ENCODE measurements around the gene CDC14B. TPM values are rescaled to one million over a fixed set of nuclear protein-coding genes. Genes with fewer than 3 reads are reported as not detected.

Gene CDC14B
- total RNA-seq, 1 donor from 2014 or later = 39.3 TPM

- no peaks in the 10 kb centered on the region for H3K9me3 Mint-ChIP-seq
- DNase-seq (ENCODE audit: low spot score in 2 of 2, unreplicated experiment in 2 of 2) = no peak
- peak overlapping the region; percentile 79 for H3K27ac Mint-ChIP-seq
- H3K4me1 Mint-ChIP-seq = peaks cover 36% of the 10 kb centered on the region
- no peaks in the 10 kb centered on the region for H3K36me3 Mint-ChIP-seq
- TF ChIP-seq, protein P1, sequence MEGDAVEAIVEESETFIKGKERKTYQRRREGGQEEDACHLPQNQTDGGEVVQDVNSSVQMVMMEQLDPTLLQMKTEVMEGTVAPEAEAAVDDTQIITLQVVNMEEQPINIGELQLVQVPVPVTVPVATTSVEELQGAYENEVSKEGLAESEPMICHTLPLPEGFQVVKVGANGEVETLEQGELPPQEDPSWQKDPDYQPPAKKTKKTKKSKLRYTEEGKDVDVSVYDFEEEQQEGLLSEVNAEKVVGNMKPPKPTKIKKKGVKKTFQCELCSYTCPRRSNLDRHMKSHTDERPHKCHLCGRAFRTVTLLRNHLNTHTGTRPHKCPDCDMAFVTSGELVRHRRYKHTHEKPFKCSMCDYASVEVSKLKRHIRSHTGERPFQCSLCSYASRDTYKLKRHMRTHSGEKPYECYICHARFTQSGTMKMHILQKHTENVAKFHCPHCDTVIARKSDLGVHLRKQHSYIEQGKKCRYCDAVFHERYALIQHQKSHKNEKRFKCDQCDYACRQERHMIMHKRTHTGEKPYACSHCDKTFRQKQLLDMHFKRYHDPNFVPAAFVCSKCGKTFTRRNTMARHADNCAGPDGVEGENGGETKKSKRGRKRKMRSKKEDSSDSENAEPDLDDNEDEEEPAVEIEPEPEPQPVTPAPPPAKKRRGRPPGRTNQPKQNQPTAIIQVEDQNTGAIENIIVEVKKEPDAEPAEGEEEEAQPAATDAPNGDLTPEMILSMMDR (IDR thresholded peaks at IDR 0.05; ENCODE audit: unreplicated experiment) = no peak
- no peaks in the 10 kb centered on the region for H3K27me3 Mint-ChIP-seq (ENCODE audit: low read depth)
- H3K4me3 Mint-ChIP-seq = no peak overlapping the region
Measured at GRCh38 chr9:96581301-96581700, 38.3 kb downstream of the CDC14B start.

DNA sequence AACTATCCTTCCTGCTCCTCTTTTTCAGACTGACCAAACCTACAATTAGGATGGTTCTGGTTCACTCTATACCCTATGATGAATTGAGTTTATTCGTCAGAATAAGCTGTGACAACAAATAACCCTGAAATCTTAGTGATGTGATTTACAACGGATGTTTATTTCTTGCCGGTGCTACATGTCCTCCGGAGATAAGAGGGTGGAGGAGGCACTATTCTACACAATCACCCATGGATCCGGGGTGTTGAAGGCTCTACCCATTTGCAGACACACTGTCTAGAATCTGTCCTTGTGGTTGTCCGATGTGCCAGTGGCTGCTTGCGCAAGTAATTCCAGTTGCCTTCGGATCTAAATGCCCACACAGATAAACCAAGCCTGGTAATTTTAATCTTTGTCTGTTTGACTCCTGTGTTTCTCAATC is 44.7 kb downstream of the CDC14B start:
- no peak for DNase-seq (ENCODE audit: low spot score in 2 of 2, unreplicated experiment in 2 of 2)
- no peaks in the 10 kb centered on the region for H3K36me3 Mint-ChIP-seq

DNA sequence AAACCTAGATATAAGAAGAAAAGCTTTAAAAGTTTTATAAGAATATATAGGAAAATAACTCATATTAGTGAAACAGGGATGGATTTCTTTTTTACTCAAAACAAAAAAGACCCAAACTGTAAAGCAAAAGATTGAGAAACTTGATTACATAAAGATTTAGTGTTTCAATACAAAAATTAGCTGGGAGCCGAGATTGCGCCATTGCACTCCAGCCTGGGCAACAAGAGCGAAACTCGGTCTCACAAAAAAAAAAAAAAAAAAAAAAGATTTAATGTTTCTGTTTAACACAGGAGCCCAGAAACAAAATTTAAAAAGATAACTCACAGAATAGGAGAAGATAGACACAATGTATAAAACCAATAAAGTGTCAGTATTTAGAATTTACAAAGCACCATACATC is 45.2 kb downstream of the CDC14B start:
- TF ChIP-seq, protein P1 (IDR thresholded peaks at IDR 0.05; ENCODE audit: unreplicated experiment) = no peak
- Mint-ChIP-seq H3K27ac (peak overlapping the region; percentile 45), H3K4me1 (peaks cover 18% of the 10 kb centered on the region), H3K36me3 (no peaks in the 10 kb centered on the region), H3K9me3 (no peaks in the 10 kb centered on the region), H3K4me3 (no peak overlapping the region), H3K27me3 (ENCODE audit: low read depth) (no peaks in the 10 kb centered on the region)
- DNase-seq (ENCODE audit: low spot score in 2 of 2, unreplicated experiment in 2 of 2) = no peak

More for the DNA sequence above, 44.7 kb downstream of the CDC14B start:
- no peak overlapping the region for H3K4me3 Mint-ChIP-seq
- TF ChIP-seq, protein P1 (IDR thresholded peaks at IDR 0.05; ENCODE audit: unreplicated experiment) = no peak
- peak overlapping the region; percentile 45 for H3K27ac Mint-ChIP-seq
- no peaks in the 10 kb centered on the region for H3K9me3 Mint-ChIP-seq
- H3K4me1 Mint-ChIP-seq = peaks cover 21% of the 10 kb centered on the region
- H3K27me3 Mint-ChIP-seq (ENCODE audit: low read depth) = no peaks in the 10 kb centered on the region

DNA sequence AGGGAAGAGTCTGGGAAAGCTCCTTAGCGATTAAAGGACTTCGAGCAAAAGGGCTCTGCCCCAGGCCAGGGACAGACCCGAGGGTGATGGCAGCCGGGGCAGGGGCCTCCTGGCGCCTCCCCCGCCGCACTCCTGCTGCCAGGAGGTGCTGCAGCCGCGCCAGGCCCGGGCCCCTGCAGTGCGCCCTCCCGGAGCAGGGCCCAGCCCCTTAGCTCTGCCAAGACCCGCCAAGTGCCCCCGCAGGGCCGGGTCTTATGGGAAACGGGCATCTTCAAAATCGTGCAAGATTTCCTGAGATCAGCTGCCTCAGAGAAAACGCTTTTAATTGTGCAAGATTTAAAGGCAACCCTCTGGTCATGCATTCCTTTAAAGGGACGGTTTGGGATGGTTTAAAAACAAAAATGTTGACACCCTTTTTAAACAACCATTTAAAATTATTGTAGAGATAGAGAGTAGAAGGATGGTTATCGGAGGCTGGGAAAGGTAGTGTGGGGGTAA is 52.4 kb downstream of the CDC14B start:
- Mint-ChIP-seq H3K36me3 (no peaks in the 10 kb centered on the region), H3K27me3 (ENCODE audit: low read depth) (no peaks in the 10 kb centered on the region), H3K4me1 (peaks cover 18% of the 10 kb centered on the region), H3K9me3 (no peaks in the 10 kb centered on the region), H3K4me3 (peak overlapping the region; percentile 72), H3K27ac (peak overlapping the region; percentile 47)
- no peak for DNase-seq (ENCODE audit: low spot score in 2 of 2, unreplicated experiment in 2 of 2)
- TF ChIP-seq, protein P1 (IDR thresholded peaks at IDR 0.05; ENCODE audit: unreplicated experiment) = no peak

DNA sequence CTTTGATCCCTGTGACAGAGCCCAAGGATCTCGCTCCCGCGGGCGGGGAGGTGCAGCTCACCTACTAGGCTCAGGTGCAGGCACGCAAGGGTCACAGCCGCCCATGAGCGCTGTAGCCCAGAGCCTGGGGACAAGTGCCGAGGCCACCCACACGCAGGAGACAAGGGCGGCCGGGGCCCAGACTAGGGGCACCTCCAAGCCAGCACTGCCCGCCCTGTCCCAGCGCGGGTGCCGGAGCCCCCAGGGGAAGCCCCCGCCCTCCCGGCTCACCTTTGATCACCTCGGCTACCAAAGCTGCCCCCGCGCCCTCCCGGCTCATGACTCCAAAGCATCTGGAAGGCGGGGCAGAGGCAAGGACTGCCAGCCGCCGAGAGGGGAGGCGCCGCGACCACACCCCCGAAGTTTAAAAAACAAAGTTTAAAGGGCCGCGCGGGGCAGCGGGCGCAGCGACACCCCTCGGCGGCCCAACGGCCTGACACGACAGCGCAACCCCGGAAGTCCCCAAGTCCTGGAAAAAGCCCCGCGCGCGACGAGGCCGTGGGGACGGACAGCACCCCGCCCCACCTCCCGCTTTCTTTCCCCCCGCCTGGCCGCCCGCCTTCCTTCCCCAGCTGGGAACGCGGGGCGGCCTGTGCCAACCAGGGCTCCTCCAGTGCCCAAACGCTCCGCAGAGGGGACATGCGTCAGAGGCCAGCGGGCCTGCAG is 53.0 kb downstream of the CDC14B start:
- Mint-ChIP-seq H3K4me3 (peak overlapping the region; percentile 72), H3K4me1 (peaks cover 17% of the 10 kb centered on the region), H3K9me3 (no peaks in the 10 kb centered on the region), H3K27me3 (ENCODE audit: low read depth) (no peaks in the 10 kb centered on the region), H3K36me3 (no peaks in the 10 kb centered on the region), H3K27ac (peak overlapping the region; percentile 71)
- TF ChIP-seq, protein P1 (IDR thresholded peaks at IDR 0.05; ENCODE audit: unreplicated experiment) = peak; percentile 50
- DNase-seq (ENCODE audit: low spot score in 2 of 2, unreplicated experiment in 2 of 2) = peak; percentile 22 to 64
